Ovary (tissue), 3 donors: ENCODE results near the gene EPAS1.

Experiments
- EP300 ChIP-seq: sonication (generic); formaldehyde crosslinking; IDR thresholded peaks from one replicate; pipeline ENCODE4 v1.6.1; 2017; ENCODE audit warnings: antibody characterized with exemption
- POLR2A ChIP-seq: fragments of 450-650 bp; IDR thresholded peaks from one replicate; pipeline ENCODE4 v1.6.1; 2017; ENCODE audit warnings: antibody characterized with exemption, mild to moderate bottlenecking, moderate library complexity
- TF ChIP-seq, protein P1 (sequence below), 3 donors: fragments of 450-650 bp in 2 of 3; fragments of 200-600 bp in 1 of 3; IDR thresholded peaks; one replicate each; pipeline versions ENCODE4 v1.5.1 to v1.8.0; 2016 to 2022; ENCODE audit warnings: antibody characterized with exemption in 3 of 3, mild to moderate bottlenecking in 1 of 3
- donor health status: DM: no; HTN: no; CAD: no.

DNA sequence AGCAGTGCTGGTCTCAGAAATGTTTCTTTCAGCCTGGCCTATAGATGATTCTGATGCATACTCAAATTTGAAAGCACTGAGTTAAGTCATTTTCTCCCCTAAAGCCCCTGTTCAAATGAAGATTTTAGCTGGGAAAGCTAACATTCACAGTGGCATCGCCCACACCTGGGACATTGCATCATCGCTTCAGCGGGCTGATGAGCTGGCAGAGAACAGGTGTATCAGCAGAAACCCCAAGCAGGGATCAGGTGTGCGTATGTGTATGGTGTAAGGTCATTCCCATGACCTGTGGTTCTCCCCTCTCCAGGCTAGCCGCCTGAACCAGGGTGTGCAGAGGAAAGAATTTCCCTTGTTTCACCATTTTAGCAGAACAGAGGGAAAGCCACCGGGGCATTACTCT, 56.3 kb downstream of the EPAS1 start:
- TF ChIP-seq EP300: no peak
- no peak for TF ChIP-seq POLR2A
- TF ChIP-seq, protein P1, sequence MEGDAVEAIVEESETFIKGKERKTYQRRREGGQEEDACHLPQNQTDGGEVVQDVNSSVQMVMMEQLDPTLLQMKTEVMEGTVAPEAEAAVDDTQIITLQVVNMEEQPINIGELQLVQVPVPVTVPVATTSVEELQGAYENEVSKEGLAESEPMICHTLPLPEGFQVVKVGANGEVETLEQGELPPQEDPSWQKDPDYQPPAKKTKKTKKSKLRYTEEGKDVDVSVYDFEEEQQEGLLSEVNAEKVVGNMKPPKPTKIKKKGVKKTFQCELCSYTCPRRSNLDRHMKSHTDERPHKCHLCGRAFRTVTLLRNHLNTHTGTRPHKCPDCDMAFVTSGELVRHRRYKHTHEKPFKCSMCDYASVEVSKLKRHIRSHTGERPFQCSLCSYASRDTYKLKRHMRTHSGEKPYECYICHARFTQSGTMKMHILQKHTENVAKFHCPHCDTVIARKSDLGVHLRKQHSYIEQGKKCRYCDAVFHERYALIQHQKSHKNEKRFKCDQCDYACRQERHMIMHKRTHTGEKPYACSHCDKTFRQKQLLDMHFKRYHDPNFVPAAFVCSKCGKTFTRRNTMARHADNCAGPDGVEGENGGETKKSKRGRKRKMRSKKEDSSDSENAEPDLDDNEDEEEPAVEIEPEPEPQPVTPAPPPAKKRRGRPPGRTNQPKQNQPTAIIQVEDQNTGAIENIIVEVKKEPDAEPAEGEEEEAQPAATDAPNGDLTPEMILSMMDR (IDR thresholded peaks at IDR 0.05): no peak
